Measurements from ENCODE around the gene HCFC1R1.

Gene HCFC1R1

DNA sequence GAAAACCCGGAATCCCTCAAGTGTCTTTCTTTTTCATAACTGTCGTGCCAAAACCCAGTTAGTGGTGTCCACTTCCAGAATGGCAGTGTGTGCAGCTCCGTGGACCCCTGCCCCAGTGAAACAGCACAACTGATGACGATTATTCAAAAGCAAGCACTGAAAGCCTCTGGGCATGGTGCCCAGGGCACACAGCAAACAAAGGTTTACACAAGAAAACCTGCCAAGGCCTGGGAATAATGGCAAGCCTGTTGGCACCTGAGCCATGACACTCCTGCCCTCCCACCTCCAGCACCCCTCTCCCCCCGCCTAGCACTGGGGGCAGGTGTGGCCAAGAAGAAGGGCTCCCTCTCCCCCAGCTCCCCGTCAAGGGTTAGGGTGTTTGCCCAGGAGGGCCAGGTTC is 46.3 kb downstream of the HCFC1R1 start:
- TF ChIP-seq, protein P1, sequence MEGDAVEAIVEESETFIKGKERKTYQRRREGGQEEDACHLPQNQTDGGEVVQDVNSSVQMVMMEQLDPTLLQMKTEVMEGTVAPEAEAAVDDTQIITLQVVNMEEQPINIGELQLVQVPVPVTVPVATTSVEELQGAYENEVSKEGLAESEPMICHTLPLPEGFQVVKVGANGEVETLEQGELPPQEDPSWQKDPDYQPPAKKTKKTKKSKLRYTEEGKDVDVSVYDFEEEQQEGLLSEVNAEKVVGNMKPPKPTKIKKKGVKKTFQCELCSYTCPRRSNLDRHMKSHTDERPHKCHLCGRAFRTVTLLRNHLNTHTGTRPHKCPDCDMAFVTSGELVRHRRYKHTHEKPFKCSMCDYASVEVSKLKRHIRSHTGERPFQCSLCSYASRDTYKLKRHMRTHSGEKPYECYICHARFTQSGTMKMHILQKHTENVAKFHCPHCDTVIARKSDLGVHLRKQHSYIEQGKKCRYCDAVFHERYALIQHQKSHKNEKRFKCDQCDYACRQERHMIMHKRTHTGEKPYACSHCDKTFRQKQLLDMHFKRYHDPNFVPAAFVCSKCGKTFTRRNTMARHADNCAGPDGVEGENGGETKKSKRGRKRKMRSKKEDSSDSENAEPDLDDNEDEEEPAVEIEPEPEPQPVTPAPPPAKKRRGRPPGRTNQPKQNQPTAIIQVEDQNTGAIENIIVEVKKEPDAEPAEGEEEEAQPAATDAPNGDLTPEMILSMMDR (IDR thresholded peaks at IDR 0.05): no peak
- Histone ChIP-seq H3K36me3 (no peaks in the 10 kb centered on the region), H3K4me3 (no peak overlapping the region), H3K27ac (no peak overlapping the region), H3K9me3 (no peaks in the 10 kb centered on the region), H3K4me1 (peaks cover 0 to 16% (median 14%) of the 10 kb centered on the region in 4 donors), H3K27me3 (peaks cover 0 to 49% of the 10 kb centered on the region in 2 donors)
- DNase-seq: no peak
- intact Hi-C loops (cut with DNase I; ENCODE audit: low total_unique reads): no loop called here

DNA sequence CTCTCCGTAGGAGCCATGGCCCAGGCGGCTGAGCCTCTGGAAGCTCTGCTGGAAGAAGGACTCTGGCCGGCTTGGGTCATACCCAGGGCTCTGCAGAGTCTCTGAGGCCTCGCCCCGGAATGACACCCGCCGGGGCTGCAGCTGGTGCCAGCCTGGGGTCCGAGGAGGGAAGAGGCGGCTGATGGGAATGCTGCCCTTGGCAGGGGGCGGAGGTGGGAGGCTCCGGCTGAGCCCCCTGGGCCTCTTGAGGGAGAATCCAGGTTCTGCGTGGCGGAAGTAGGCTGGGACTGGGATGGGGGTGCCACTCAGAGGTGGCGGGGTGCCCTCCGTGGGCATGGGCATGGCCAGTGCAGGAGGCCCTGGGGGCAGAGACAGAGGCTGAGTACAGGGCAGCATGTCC is 47.1 kb downstream of the HCFC1R1 start:
- H3K27me3 ChIP-seq: peaks cover 0 to 49% of the 10 kb centered on the region in 2 donors
- DNase-seq: no peak
- no peak overlapping the region for H3K27ac ChIP-seq
- no peaks in the 10 kb centered on the region for H3K9me3 ChIP-seq
- peaks cover 0 to 16% (median 14%) of the 10 kb centered on the region in 4 donors for H3K4me1 ChIP-seq
- intact Hi-C loops (cut with DNase I; ENCODE audit: low total_unique reads): no loop called here
- TF ChIP-seq, protein P1 (IDR thresholded peaks at IDR 0.05): no peak
- H3K36me3 ChIP-seq: no peaks in the 10 kb centered on the region
- H3K4me3 ChIP-seq: no peak overlapping the region

DNA sequence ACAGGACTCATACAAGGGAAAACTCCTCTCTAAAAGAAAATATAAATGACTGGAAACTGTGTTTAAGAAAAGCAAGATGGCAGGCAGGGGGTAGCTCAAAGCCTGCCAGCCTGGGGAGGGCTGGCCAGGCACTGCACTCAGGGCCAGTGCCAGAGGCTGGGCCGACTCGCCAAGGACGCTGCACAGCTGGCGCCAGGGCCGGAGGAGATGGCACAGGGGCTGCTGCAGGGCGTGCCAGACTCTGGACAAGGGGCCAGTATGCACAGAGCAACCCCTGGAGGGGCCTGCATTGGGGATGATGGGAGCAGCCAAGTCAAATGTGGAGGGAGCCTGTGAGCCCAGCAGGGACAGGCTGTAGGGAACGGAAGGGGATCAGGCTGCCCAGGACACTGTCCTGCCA is 47.5 kb downstream of the HCFC1R1 start:
- H3K4me1 ChIP-seq: peaks cover 0 to 15% (median 13%) of the 10 kb centered on the region in 4 donors
- TF ChIP-seq, protein P1 (IDR thresholded peaks at IDR 0.05): no peak
- H3K9me3 ChIP-seq: no peaks in the 10 kb centered on the region
- peaks cover 0 to 49% of the 10 kb centered on the region in 2 donors for H3K27me3 ChIP-seq
- no peak overlapping the region for H3K4me3 ChIP-seq
- no peak overlapping the region for H3K27ac ChIP-seq
- intact Hi-C loops (cut with DNase I; ENCODE audit: low total_unique reads): no loop called here
- no peaks in the 10 kb centered on the region for H3K36me3 ChIP-seq
- DNase-seq: no peak

DNA sequence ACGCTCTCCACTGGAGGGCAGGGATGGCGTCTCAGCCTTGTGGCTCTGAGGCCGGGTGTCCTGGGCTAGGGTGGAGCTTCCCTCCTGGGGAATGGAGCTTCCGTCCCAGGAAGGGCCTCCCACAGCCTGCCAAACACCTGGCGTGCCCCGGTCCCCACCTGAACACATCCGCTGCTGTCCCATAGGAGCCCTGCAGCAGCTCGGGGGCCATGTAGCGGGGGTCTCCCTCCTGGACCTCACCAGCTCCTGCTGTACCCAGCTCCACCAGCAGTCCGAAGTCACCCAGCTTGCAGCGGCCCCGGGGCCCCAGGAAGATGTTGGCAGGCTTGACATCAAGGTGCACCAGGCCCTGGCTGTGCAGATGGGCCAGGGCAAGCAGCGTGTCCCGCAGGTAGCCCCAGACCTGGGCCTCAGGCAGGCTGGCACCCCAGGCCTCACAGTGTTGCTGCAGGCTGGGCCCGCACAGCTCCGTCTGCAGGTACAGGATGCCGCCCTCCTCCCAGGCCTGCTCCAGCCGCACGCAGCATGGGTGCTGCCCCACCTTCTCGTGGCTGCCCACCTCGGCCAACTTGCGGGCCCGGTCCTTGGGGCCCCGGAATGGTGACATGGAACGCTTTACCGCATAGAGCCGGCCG is 48.5 kb downstream of the HCFC1R1 start:
- Histone ChIP-seq H3K4me3 (no peak overlapping the region), H3K4me1 (peaks cover 0 to 13% (median 9%) of the 10 kb centered on the region in 4 donors), H3K27me3 (peaks cover 0 to 52% of the 10 kb centered on the region in 2 donors), H3K27ac (no peak overlapping the region), H3K9me3 (no peaks in the 10 kb centered on the region), H3K36me3 (no peaks in the 10 kb centered on the region)
- intact Hi-C loops (cut with DNase I; ENCODE audit: low total_unique reads): no loop called here
- no peak for DNase-seq
- TF ChIP-seq, protein P1 (IDR thresholded peaks at IDR 0.05): no peak

DNA sequence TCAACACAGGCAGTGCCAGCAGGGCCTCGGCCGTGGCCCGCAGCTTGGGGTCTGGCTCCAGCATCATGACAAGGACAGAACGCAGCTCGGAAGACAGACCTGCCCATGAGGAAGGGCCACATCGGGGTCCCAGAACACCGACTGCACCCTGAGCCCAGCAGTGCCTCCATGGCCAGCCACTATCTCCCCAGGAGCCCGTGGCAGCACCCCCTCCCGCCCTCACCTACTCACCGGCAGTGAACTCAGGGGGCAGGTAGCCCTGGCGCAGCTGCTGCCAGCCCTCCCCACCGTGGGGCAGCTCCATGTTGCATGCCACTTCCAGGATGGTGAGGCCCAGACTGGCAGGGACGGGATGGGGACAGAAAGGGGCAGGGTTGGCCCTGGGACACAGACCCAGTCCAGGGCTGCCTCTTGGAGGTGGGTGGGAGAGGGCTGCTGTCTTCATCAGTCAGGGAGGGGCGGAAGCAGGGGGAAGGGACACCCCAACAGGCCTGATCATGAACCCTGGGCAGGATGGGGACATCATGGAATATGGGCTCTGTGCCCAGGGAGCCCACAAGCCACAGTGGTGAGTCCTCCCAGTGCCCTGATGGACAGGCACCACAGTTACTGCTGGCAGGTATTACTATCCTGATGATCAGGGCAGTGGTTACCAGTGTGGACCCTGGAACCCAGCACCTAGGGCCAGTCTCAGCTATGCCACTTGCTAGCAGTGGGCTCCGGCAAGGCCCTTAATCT is 49.3 kb downstream of the HCFC1R1 start:
- Histone ChIP-seq H3K4me1 (peaks cover 0 to 13% (median 9%) of the 10 kb centered on the region in 4 donors), H3K27me3 (peaks cover 0 to 51% of the 10 kb centered on the region in 2 donors), H3K36me3 (no peaks in the 10 kb centered on the region), H3K4me3 (no peak overlapping the region), H3K27ac (no peak overlapping the region), H3K9me3 (no peaks in the 10 kb centered on the region)
- intact Hi-C loops (cut with DNase I; ENCODE audit: low total_unique reads): no loop called here
- TF ChIP-seq, protein P1 (IDR thresholded peaks at IDR 0.05): no peak
- no peak for DNase-seq
